ENCODE results near the gene DHCR7. TPM values are rescaled to one million over a fixed set of nuclear protein-coding genes. Genes with fewer than 3 reads are reported as not detected.

The DHCR7 gene
- total RNA-seq, 8 experiments from 2014 or later, result 15.3 to 155 (median 49.6) TPM

GRCh38 chr11:71459076-71459766 lies 11.0 kb upstream of the DHCR7 start:
- no peak overlapping the region for H3K4me3 ChIP-seq
- H3K4me1 ChIP-seq (replicated peaks in 1 of 2), result peaks cover 0 to 1% of the 10 kb centered on the region in 2 donors
- WGBS, 10 experiments, result 67 to 100% (median 80%) methylated on average over 1 to 5 of the region's 23 CpGs; no CpG with 5 or more reads in 3 of the 10 experiments
- ATAC-seq (replicated peaks in 6 of 8), result peak in 5 of 8 experiments; percentile 10 to 44 (median 36)
- in situ Hi-C loops (cut with MboI; ENCODE audit: low pct_unique_long_range_greater_than_20kb in 2 of 9, low sequenced_read_pairs in 9 of 9, unreplicated experiment in 9 of 9), result no loop called here
- H3K27ac ChIP-seq, result no peak overlapping the region

GRCh38 chr11:71458146-71459070 lies 10.2 kb upstream of the DHCR7 start:
- Histone ChIP-seq H3K4me3 (no peak overlapping the region), H3K27ac (no peak overlapping the region), H3K4me1 (replicated peaks in 1 of 2) (peaks cover 5 to 6% of the 10 kb centered on the region in 2 donors)
- ATAC-seq (replicated peaks in 6 of 8), result peak in 7 of 8 experiments; percentile 4 to 94 (median 25)
- 90 to 100% (median 96%) methylated on average over 2 to 8 of the region's 26 CpGs; no CpG with 5 or more reads in 5 of the 10 experiments for WGBS, 10 experiments
- in situ Hi-C loops (cut with MboI; ENCODE audit: low pct_unique_long_range_greater_than_20kb in 2 of 9, low sequenced_read_pairs in 9 of 9, unreplicated experiment in 9 of 9), result no loop called here

GRCh38 chr11:71456831-71457230 lies 8.6 kb upstream of the DHCR7 start:
- in situ Hi-C loops (cut with MboI; ENCODE audit: low pct_unique_long_range_greater_than_20kb in 2 of 9, low sequenced_read_pairs in 9 of 9, unreplicated experiment in 9 of 9), result no loop called here
- peaks cover 7 to 12% of the 10 kb centered on the region in 2 donors for H3K4me1 ChIP-seq (replicated peaks in 1 of 2)
- ATAC-seq (replicated peaks in 6 of 8), result no peak
- H3K27ac ChIP-seq, result no peak overlapping the region
- 50 to 100% (median 92%) methylated on average over 2 to 3 of the region's 10 CpGs; no CpG with 5 or more reads in 6 of the 10 experiments for WGBS, 10 experiments
- H3K4me3 ChIP-seq, result no peak overlapping the region

GRCh38 chr11:71456294-71456693 lies 8.1 kb upstream of the DHCR7 start:
- H3K4me3 ChIP-seq, result no peak overlapping the region
- H3K4me1 ChIP-seq (replicated peaks in 1 of 2), result peaks cover 12 to 17% of the 10 kb centered on the region in 2 donors
- 80 to 100% (median 92%) methylated on average over 1 to 7 of the region's 8 CpGs; no CpG with 5 or more reads in 2 of the 10 experiments for WGBS, 10 experiments
- no peak for ATAC-seq (replicated peaks in 6 of 8)
- in situ Hi-C loops (cut with MboI; ENCODE audit: low pct_unique_long_range_greater_than_20kb in 2 of 9, low sequenced_read_pairs in 9 of 9, unreplicated experiment in 9 of 9), result no loop called here
- H3K27ac ChIP-seq, result no peak overlapping the region

- H3K4me1 ChIP-seq (replicated peaks in 1 of 2), result peaks cover 18 to 28% of the 10 kb centered on the region in 2 donors
- WGBS, 10 experiments, result 62 to 100% (median 78%) methylated on average over 1 to 7 of the region's 7 CpGs; no CpG with 5 or more reads in 3 of the 10 experiments
- in situ Hi-C loops (cut with MboI; ENCODE audit: low pct_unique_long_range_greater_than_20kb in 2 of 9, low sequenced_read_pairs in 9 of 9, unreplicated experiment in 9 of 9), result no loop called here
- H3K4me3 ChIP-seq, result no peak overlapping the region
- no peak overlapping the region for H3K27ac ChIP-seq
- ATAC-seq (replicated peaks in 6 of 8), result no peak
Measured at GRCh38 chr11:71454470-71455113, 6.4 kb upstream of the DHCR7 start.

GRCh38 chr11:71453918-71454304 lies 5.7 kb upstream of the DHCR7 start:
- no peak for ATAC-seq (replicated peaks in 6 of 8)
- WGBS, 10 experiments, result 20 to 90% (median 64%) methylated on average over 1 to 3 of the region's 7 CpGs; no CpG with 5 or more reads in 6 of the 10 experiments
- H3K4me1 ChIP-seq (replicated peaks in 1 of 2), result peaks cover 18 to 30% of the 10 kb centered on the region in 2 donors
- no peak overlapping the region for H3K27ac ChIP-seq
- in situ Hi-C loops (cut with MboI; ENCODE audit: low pct_unique_long_range_greater_than_20kb in 2 of 9, low sequenced_read_pairs in 9 of 9, unreplicated experiment in 9 of 9), result no loop called here
- H3K4me3 ChIP-seq, result peak overlapping the region; percentile 66 to 94 (median 74)

GRCh38 chr11:71453037-71453917 lies 5.1 kb upstream of the DHCR7 start, which contains the start of gene NADSYN1:
Gene NADSYN1, plus strand, starts transcription at chr11:71453203. Its CDS starts 94 bp downstream, at chr11:71453297.
- 0 to 6% (median 0%) methylated on average over 2 to 6 of the region's 61 CpGs; no CpG with 5 or more reads in 5 of the 10 experiments for WGBS, 10 experiments
- ATAC-seq (replicated peaks in 6 of 8), result peak; percentile 59 to 72 (median 64)
- peak within 1 kb of the TSS; percentile 19 to 77 for H3K27ac ChIP-seq
- in situ Hi-C loops (cut with MboI; ENCODE audit: low pct_unique_long_range_greater_than_20kb in 2 of 9, low sequenced_read_pairs in 9 of 9, unreplicated experiment in 9 of 9), result no loop called here
- H3K4me3 ChIP-seq, result peak within 1 kb of the TSS; percentile 66 to 94 (median 74)
- peaks cover 18 to 30% of the 10 kb centered on the region in 2 donors for H3K4me1 ChIP-seq (replicated peaks in 1 of 2)

GRCh38 chr11:71452199-71453036 lies 4.2 kb upstream of the DHCR7 start:
- Histone ChIP-seq H3K4me1 (replicated peaks in 1 of 2) (peaks cover 19 to 30% of the 10 kb centered on the region in 2 donors), H3K27ac (peak overlapping the region; percentile 19 to 77), H3K4me3 (peak overlapping the region; percentile 66 to 94 (median 74))
- WGBS, 10 experiments, result 0 to 29% (median 7%) methylated on average over 1 to 29 of the region's 40 CpGs; no CpG with 5 or more reads in 1 of the 10 experiments
- ATAC-seq (replicated peaks in 6 of 8), result peak in 7 of 8 experiments; percentile 1 to 6 (median 2)
- in situ Hi-C loops (cut with MboI; ENCODE audit: low pct_unique_long_range_greater_than_20kb in 2 of 9, low sequenced_read_pairs in 9 of 9, unreplicated experiment in 9 of 9), result no loop called here

- Histone ChIP-seq H3K27ac (peak overlapping the region; percentile 19 to 77), H3K4me1 (replicated peaks in 1 of 2) (peaks cover 21 to 30% of the 10 kb centered on the region in 2 donors), H3K4me3 (peak overlapping the region; percentile 66 to 94 (median 74))
- peak in 4 of 8 experiments; percentile 3 to 24 (median 15) for ATAC-seq (replicated peaks in 6 of 8)
- in situ Hi-C loops (cut with MboI; ENCODE audit: low pct_unique_long_range_greater_than_20kb in 2 of 9, low sequenced_read_pairs in 9 of 9, unreplicated experiment in 9 of 9), result no loop called here
- WGBS, 10 experiments, result 7 to 93% (median 33%) methylated on average over 1 to 8 of the region's 9 CpGs; no CpG with 5 or more reads in 1 of the 10 experiments
Measured at GRCh38 chr11:71451596-71452198, 3.5 kb upstream of the DHCR7 start.

- Histone ChIP-seq H3K4me1 (replicated peaks in 1 of 2) (peaks cover 21 to 30% of the 10 kb centered on the region in 2 donors), H3K4me3 (no peak overlapping the region), H3K27ac (no peak overlapping the region)
- in situ Hi-C loops (cut with MboI; ENCODE audit: low pct_unique_long_range_greater_than_20kb in 2 of 9, low sequenced_read_pairs in 9 of 9, unreplicated experiment in 9 of 9), result no loop called here
- no peak for ATAC-seq (replicated peaks in 6 of 8)
- WGBS, 10 experiments, result 67 to 93% (median 80%) methylated on average over 1 to 3 of the region's 3 CpGs; no CpG with 5 or more reads in 1 of the 10 experiments
Measured at GRCh38 chr11:71450939-71451338, 2.7 kb upstream of the DHCR7 start.

GRCh38 chr11:71450507-71450906 lies 2.3 kb upstream of the DHCR7 start:
- in situ Hi-C loops (cut with MboI; ENCODE audit: low pct_unique_long_range_greater_than_20kb in 2 of 9, low sequenced_read_pairs in 9 of 9, unreplicated experiment in 9 of 9), result no loop called here
- H3K4me1 ChIP-seq (replicated peaks in 1 of 2), result peaks cover 21 to 30% of the 10 kb centered on the region in 2 donors
- ATAC-seq (replicated peaks in 6 of 8), result no peak
- 0 to 100% (median 54%) methylated on average over 1 to 2 of the region's 2 CpGs for WGBS, 10 experiments
- no peak overlapping the region for H3K27ac ChIP-seq
- H3K4me3 ChIP-seq, result no peak overlapping the region
